DND-41 (cell line): ENCODE measurements around the gene OARD1.

Experiments used
- EZH2 ChIP-seq: IDR thresholded peaks from 3 replicates; pipeline ENCODE4 v1.6.1; 2012; ENCODE audit warnings: borderline replicate concordance, low read depth, mild to moderate bottlenecking, moderate library complexity, low read length, inconsistent platforms; ENCODE audit not compliant: severe bottlenecking
- TF ChIP-seq, protein P1 (sequence below): IDR thresholded peaks from 2 replicates; pipeline ENCODE4 v1.5.1; 2012; ENCODE audit warnings: borderline replicate concordance, low read length, moderate library complexity, mild to moderate bottlenecking; ENCODE audit not compliant: poor library complexity, severe bottlenecking; ENCODE audit errors: extremely low read depth

DNA sequence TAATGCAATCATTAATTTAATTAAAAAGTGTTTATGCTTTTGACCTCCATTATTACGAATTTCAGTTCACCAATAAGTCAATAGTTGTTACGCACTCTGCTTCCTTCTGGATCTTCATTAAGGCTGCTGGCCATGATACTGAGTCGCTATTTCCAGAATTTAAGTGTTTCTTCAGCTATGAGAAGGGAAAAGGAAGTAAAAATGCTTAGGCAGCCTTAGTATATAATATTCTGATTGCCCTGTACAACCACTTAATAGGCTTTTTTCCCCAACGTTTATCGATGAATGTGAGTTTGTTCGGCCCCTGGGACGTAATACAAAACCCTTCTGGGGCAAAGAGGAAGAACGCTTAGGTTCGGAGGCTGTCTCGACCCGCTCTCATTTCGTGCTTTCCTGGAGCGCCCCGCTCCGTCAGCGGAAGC is 644 bp downstream of the OARD1 start:
- TF ChIP-seq, protein P1, sequence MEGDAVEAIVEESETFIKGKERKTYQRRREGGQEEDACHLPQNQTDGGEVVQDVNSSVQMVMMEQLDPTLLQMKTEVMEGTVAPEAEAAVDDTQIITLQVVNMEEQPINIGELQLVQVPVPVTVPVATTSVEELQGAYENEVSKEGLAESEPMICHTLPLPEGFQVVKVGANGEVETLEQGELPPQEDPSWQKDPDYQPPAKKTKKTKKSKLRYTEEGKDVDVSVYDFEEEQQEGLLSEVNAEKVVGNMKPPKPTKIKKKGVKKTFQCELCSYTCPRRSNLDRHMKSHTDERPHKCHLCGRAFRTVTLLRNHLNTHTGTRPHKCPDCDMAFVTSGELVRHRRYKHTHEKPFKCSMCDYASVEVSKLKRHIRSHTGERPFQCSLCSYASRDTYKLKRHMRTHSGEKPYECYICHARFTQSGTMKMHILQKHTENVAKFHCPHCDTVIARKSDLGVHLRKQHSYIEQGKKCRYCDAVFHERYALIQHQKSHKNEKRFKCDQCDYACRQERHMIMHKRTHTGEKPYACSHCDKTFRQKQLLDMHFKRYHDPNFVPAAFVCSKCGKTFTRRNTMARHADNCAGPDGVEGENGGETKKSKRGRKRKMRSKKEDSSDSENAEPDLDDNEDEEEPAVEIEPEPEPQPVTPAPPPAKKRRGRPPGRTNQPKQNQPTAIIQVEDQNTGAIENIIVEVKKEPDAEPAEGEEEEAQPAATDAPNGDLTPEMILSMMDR, result no peak
- no peak for TF ChIP-seq EZH2
